HG02970 (cell line): Measurements from ENCODE around the gene ATG3.
"Not testable (repeated sequence)": the region's sequence is repeated elsewhere in the genome, so short reads cannot be mapped to it uniquely, and the experiment has no call there.

ENCODE experiments used
- ATAC-seq: cut with Tn5 transposase; IDR thresholded peaks from one replicate; pipeline ENCODE4 v1.9.1; 2021; ENCODE audit warnings: mild to moderate bottlenecking, moderate library complexity, moderate number of reproducible peaks; ENCODE audit not compliant: unreplicated experiment, low FRiP score

ATG3 gene

DNA sequence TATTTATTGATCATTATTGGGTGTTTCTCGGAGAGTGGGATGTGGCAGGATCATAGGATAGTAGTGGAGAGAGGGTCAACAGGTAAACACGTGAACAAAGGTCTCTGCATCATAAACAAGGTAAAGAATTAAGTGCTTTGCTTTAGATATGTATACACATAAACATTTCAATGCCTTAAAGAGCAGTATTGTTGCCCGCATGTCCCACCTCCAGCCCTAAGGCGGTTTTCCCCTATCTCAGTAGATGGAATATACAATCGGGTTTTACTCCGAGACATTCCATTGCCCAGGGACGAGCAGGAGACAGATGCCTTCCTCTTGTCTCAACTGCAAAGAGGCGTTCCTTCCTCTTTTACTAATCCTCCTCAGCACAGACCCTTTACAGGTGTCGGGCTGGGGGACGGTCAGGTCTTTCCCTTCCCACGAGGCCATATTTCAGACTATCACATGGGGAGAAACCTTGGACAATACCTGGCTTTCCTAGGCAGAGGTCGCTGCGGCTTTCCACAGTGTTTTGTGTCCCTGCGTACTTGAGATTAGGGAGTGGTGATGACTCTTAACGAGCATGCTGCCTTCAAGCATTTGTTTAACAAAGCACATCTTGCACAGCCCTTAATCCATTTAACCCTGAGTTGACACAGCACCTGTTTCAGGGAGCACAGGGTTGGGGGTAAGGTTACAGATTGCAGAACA is 2.6 kb upstream of the ATG3 start:
- ATAC-seq = not testable (repeated sequence)

DNA sequence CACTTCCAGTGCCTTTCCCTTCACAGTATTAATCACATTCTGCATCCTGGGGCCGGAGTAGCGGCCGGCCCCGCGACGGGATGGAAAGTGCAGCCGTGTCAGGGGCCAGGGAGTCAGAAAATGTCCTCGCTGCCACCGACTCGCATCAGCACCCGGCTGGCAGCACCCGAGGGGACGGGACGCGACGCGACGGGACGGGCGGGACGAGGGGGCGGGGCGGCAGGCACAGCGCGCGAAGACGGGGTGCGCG is 353 bp downstream of the ATG3 start:
- ATAC-seq = no peak

GRCh38 chr3:112560721-112561483 is 860 bp downstream of the ATG3 start:
- ATAC-seq = peak; percentile 19

GRCh38 chr3:112560307-112560706 is 1.5 kb downstream of the ATG3 start:
- no peak for ATAC-seq

- ATAC-seq = no peak
Measured at GRCh38 chr3:112557976-112558375, 3.8 kb downstream of the ATG3 start.

DNA sequence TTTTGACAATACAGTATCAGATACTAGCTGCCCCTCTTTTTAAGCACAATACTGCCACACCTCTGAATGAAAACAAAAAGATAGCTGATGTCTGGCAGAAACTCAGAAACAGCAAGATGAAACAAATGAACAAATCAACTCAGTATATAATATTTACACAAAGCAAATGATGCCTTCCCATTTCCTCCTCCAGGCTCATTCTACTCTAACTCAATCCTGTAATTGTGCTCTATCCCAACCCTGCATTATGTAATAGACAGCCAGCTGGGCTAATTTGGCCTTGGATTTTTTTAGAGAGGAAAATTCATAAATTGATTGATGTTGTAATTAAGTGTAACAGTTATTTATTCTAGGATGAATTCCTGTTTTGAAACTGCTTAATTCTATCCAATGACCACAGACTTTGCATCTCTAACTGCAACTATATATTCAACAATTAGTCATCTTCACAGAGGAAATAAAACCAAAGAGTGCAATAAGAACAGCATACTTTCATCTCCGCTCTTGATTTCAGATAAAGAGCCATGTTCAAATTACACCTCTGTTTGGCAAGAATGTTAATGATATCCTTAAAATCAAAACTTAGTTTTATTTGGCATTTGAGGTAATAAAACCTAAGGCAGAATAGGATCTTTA is 6.1 kb downstream of the ATG3 start:
- no peak for ATAC-seq

DNA sequence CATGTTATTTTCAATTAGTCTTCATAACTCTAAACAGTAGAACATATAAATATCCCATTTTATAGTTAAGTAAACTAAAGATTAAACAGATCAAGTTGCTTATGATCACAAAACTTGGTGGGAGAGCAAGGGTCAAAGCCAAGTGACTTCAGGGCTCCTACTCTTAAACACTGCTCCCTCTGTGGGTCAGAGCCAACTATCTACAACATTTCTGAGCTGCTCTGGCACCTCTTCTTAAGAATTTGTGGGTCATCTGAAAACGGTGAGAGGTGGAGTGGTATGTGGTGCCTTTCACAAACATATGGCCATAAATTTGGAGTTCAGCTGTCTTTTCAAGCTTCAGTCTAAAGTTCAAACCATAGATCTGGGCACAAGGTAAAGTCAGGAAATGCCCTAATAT is 10.9 kb downstream of the ATG3 start:
- ATAC-seq = no peak

DNA sequence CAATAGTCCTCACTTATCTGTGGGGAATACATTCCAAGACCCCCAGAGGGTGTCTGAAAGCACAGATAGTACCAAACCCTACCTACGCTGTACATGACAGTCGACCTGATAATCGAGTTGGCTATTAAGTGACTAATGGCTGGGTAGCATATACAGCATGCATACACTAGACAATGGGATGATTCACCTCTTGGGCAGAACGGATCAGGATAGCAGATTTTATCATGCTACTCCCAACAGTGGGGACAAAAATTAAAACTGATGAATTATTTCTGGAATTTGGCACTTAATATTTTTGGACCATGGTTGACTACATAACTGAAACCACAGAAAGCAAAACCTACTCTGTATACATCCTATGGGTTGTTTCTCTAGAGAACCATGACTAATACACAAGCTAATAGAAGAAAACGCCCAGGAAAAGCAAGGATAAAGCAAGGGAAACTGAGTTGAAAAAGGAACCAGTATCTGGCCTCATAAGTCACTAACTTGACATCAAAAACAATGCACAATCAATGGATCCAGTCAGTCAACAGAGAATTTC is 15.5 kb downstream of the ATG3 start:
- no peak for ATAC-seq

DNA sequence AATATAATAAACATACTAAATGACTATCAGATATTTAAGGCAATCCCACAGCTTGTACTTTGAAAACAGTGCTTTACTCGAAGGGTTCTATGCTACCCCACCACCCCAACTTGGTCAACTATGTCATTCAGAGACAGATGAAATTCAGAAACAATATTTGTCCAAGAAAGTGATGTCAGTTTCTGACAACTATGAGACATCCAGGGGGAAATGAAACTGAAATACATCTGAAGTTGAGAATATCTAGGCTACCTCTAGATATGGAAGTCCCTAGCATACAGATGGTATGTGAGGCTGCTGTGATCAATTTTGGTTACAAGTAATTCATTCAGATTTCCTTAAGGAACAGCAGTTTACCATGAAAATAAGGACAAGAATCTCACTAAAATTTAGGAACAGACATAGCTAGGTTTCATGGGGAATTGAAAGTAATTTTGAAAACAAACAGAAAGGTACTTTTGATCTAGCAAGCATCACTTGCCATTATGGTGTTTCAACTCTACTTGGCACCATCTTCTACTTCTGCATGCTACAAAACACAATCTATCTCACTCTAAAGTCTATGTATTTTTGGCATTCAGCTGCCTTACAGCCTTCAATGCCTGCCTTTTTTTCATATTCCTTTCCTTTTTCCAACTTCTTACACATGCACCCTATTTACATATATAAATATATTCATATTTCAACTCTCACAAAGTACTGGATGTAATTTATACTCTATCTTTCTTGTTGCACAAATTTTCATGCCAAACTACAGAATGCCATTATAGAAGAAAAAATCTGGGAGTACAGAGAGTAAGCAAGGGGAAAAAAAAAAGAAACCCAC is 21.7 kb downstream of the ATG3 start:
- no peak for ATAC-seq

GRCh38 chr3:112531358-112531781 is 30.4 kb downstream of the ATG3 start:
- no peak for ATAC-seq

- no peak for ATAC-seq
Measured at GRCh38 chr3:112530573-112530972, 31.2 kb downstream of the ATG3 start.

DNA sequence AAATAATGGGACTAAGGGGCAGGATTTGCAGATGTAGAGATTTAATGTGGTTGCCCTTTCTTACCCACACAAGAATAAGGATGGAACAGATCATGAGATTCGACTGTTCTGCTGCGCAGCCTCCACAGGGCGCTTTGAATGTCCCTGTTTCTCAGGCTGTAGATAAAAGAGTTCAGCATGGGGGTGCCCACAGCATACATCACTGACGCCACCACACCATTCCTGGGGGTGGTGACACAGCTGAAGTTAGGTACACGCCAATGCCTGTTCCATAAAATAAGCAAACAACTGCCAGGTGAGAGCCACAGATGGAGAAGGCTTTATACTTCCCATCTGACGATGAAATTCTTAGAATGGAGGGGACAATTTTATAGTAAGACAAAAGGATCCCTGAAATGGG is 37.6 kb downstream of the ATG3 start:
- ATAC-seq = not testable (repeated sequence)

- ATAC-seq = no peak
Measured at GRCh38 chr3:112519424-112520001, 42.2 kb downstream of the ATG3 start.

DNA sequence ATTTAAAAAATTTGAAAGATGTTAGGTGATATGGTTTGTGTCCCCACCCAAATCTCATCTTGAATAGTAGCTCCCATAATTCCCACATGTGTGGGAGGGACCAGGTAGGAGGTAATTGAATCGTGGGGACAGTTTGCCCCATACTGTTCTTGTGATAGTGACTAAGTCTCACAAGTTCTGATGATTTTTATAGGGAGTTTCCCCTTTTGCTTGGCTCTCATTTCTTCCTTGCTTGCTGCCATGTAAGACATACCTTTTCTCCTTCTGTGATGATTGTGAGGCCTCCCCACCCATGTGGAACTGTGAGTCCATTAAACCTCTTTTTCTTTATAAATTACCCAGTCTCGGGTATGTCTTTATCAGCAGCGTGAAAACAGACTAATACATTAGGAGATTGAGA is 42.8 kb downstream of the ATG3 start:
- not testable (repeated sequence) for ATAC-seq

DNA sequence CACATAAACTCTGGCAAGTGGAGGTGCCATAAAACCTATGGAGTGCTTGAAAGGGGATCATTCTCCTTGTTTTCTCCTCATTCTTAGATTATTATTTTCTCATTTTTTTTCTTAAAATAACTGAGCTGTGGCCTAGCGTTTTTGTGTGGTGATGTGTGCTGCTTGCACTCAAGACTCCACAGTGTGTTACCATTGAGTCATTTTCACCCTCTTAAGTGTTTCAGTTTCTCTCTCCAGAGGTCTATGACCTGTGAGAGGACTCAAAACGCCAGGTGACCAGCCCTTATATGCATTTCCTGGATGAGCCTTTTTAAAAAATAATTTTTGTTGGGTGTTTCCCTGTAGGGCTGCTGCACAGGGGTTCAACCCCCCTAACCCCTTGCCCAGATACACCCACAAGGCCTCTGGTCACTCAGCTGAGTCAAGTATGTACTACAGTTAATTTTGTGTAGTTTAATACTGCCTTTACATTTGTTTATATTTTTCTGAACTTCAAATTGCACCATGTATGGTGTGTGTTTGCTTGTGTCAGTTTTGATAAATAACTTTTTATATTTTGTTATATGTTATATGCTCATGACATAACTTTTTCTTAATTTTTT is 47.1 kb downstream of the ATG3 start:
- ATAC-seq = peak; percentile 98

DNA sequence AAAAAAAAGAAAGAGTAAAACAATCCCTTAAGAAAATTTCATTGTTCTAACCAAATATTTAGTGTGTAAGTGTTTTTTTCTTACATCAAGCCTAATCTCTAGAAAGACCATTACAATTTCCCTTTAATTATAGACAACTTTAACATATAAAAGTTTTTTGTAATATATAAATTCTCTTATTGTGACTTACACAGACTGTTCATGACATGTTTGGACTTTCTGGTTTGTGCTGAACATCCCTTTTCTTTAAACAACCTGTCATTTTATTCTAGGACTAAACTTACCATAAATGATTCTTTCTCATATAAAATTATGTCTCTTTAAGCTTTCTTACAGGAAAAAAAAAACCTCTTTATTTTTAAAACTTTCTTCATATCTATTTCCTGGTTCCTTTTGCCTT is 49.4 kb downstream of the ATG3 start:
- no peak for ATAC-seq

GRCh38 chr3:112508860-112509259 is 52.9 kb downstream of the ATG3 start:
- no peak for ATAC-seq

GRCh38 chr3:112508261-112508660 is 53.5 kb downstream of the ATG3 start:
- no peak for ATAC-seq

DNA sequence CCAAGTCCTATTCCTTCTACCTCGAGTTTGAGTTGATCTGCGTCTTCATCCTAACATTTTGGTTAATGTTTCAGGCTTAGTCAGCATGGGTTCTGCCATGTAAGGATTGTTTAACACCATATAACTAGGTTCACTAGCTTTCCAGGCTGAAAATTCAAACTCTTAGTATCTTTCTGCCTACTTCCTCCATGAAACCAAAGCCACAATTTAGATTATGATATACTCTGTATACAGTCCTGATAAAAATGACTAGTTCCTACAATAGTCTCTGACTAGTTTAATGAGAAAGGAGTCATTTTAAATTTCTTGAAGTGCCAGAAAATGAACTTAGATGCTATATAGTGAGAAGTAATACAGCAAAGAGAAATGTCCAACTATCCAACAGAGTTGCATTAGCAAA is 55.9 kb downstream of the ATG3 start:
- no peak for ATAC-seq

DNA sequence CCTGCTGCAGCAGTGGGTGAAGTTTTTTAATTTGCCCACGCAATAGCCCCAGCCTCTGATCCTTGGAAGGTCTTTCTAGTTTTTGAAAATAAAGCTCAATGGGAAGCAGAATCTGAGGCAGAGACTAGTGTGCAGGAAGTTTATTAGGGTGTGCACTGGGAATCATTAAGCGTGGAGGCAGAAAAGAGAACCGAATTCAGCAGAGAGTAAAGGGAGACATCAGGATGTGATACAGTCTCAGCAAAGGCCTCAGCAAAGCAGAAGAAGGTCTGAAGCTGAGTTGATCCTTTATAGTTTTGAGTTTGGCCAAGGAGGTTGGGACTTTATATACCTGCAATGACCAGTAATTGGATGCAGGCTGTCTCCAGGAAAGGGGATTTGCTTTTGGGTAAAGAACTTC is 57.6 kb downstream of the ATG3 start:
- ATAC-seq = no peak
